ENCODE data around the gene ZHX3. TPM values are rescaled to one million over a fixed set of nuclear protein-coding genes. Genes with fewer than 3 reads are reported as not detected.

Gene ZHX3
- total and polyA plus RNA-seq, 2 of the 13 experiments (the other 11 are each of a cell fraction or from before 2014, with no cell fraction given) = 8.4 to 11.7 TPM

DNA sequence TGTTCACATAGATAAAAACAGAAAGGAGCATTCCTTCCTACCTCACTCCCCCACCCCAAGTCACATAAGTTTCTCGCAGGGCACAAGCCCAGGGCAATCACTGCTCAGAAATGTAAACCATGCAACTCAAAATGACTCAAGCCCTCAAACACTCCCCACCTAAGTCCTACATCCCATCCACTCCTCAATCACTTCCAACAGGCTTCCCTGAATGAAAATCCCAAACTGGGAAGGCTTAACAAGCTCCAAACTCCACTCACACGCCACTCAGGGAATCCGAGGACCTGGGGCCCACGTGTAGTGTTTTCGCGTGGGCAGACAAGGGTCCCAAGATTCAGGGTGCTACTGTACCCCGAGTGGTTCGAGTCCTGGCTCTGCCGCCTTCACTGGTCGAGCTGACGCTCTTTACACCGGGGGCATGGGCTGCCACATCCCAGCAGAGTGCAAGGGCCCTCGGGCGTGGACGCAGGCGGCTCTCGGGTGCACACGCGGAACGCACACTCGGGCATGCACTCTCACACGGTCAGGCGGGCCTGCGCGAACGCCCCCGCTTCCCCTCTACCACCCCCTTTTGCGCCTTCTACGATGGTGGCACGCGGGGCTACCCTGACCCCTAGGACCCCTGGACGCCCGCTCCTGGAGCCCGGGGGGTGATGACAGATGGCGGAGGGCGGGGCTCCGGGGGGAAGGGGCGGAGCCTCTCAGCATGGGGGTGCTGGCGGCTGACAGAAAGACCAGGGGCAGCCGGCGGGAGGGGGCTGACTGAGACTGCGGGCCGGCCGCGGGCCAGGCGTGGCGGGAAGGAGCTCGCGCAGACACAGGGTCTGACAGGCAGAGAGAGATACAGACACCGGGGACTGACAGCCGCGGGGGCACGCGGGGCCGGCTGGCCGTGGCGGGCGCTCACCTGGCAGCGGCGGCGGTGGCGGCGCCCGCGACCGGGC is 657 bp downstream of the ZHX3 start (continued):
- TF ChIP-seq, protein P1, sequence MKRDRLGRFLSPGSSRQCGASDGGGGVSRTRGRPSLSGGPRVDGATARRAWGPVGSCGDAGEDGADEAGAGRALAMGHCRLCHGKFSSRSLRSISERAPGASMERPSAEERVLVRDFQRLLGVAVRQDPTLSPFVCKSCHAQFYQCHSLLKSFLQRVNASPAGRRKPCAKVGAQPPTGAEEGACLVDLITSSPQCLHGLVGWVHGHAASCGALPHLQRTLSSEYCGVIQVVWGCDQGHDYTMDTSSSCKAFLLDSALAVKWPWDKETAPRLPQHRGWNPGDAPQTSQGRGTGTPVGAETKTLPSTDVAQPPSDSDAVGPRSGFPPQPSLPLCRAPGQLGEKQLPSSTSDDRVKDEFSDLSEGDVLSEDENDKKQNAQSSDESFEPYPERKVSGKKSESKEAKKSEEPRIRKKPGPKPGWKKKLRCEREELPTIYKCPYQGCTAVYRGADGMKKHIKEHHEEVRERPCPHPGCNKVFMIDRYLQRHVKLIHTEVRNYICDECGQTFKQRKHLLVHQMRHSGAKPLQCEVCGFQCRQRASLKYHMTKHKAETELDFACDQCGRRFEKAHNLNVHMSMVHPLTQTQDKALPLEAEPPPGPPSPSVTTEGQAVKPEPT (CRISPR knock-in tag; IDR thresholded peaks at IDR 0.05; ENCODE audit: low read depth) = peak; percentile 79; the same call in 1 of the 2 replicates
- TF ChIP-seq MLXIP (CRISPR knock-in tag; IDR thresholded peaks at IDR 0.05; ENCODE audit: borderline replicate concordance) (no peak), ADNP (CRISPR knock-in tag; IDR thresholded peaks at IDR 0.05) (0 out of 2 replicates have a peak, but pooled peaks have one; percentile 18), SNAI1 (CRISPR knock-in tag; IDR thresholded peaks at IDR 0.05; ENCODE audit: borderline replicate concordance) (no peak), NFYC (CRISPR knock-in tag; IDR thresholded peaks at IDR 0.05) (no peak), SP5 (CRISPR knock-in tag; IDR thresholded peaks at IDR 0.05; ENCODE audit: borderline replicate concordance, low read depth) (no peak), ZNF576 (CRISPR knock-in tag; IDR thresholded peaks at IDR 0.05) (no peak), TP53 (CRISPR knock-in tag; conservative IDR thresholded peaks at IDR 0.05) (no peak), ZNF256 (CRISPR knock-in tag; conservative IDR thresholded peaks at IDR 0.05) (no peak; the same call in 1 of the 2 replicates), ZBTB3 (CRISPR knock-in tag; IDR thresholded peaks at IDR 0.05; ENCODE audit: borderline replicate concordance, low read depth) (no peak), ZNF251 (CRISPR knock-in tag; IDR thresholded peaks at IDR 0.05) (peak; percentile 60; the same call in 1 of the 2 replicates), DPF2 (CRISPR knock-in tag; IDR thresholded peaks at IDR 0.05; ENCODE audit: borderline replicate concordance, low read depth) (no peak), ZNF501 (CRISPR knock-in tag; IDR thresholded peaks at IDR 0.05) (peak; percentile 67), ZNF451 (CRISPR knock-in tag; IDR thresholded peaks at IDR 0.05) (peak; percentile 75; the same call in 1 of the 2 replicates), ZC3H13 (CRISPR knock-in tag; IDR thresholded peaks at IDR 0.05) (peak; percentile 80), ZNF124 (CRISPR knock-in tag; IDR thresholded peaks at IDR 0.05) (no peak), ZSCAN20 (CRISPR knock-in tag; IDR thresholded peaks at IDR 0.05; ENCODE audit: borderline replicate concordance) (no peak), SP4 (CRISPR knock-in tag; IDR thresholded peaks at IDR 0.05) (peak; percentile 75; the same call in 1 of the 2 replicates), TRIM22 (IDR thresholded peaks at IDR 0.05) (no peak), SMARCC2 (IDR thresholded peaks at IDR 0.05) (no peak), MTA3 (CRISPR knock-in tag; IDR thresholded peaks at IDR 0.05) (no peak)
- TF ChIP-seq, protein P2, sequence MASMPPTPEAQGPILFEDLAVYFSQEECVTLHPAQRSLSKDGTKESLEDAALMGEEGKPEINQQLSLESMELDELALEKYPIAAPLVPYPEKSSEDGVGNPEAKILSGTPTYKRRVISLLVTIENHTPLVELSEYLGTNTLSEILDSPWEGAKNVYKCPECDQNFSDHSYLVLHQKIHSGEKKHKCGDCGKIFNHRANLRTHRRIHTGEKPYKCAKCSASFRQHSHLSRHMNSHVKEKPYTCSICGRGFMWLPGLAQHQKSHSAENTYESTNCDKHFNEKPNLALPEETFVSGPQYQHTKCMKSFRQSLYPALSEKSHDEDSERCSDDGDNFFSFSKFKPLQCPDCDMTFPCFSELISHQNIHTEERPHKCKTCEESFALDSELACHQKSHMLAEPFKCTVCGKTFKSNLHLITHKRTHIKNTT (CRISPR knock-in tag; IDR thresholded peaks at IDR 0.05) = no peak; the same call in 1 of the 2 replicates
